ENCODE measurements around the gene RAB8B. TPM values are rescaled to one million over a fixed set of nuclear protein-coding genes. Genes with fewer than 3 reads are reported as not detected.

Gene RAB8B
- total RNA-seq, 2 experiments from 2014 or later = 109 to 119 TPM

GRCh38 chr15:63255489-63255990 is 66.1 kb downstream of the RAB8B start:
- ChIA-PET CTCF (interaction anchor here (1.0 kb wide), 1 partner anchor 208 kb away, joined by 3 read pairs; no protein-coding TSS in a partner anchor), POLR2A (no interaction called here)
- no peak for DNase-seq
- peak overlapping the region; percentile 13 for H3K27ac Mint-ChIP-seq
- H3K27me3 Mint-ChIP-seq = no peaks in the 10 kb centered on the region
- H3K36me3 Mint-ChIP-seq = peaks cover 28% of the 10 kb centered on the region
- intact Hi-C loops (cut with micrococcal nuclease) = no loop called here
- H3K9me3 Mint-ChIP-seq = no peaks in the 10 kb centered on the region
- peaks cover 10% of the 10 kb centered on the region for H3K4me1 Mint-ChIP-seq (ENCODE audit: low read depth)
- H3K4me3 Mint-ChIP-seq = no peak overlapping the region

GRCh38 chr15:63256433-63257274 is 67.2 kb downstream of the RAB8B start:
- Mint-ChIP-seq H3K4me3 (no peak overlapping the region), H3K9me3 (no peaks in the 10 kb centered on the region), H3K4me1 (ENCODE audit: low read depth) (peaks cover 10% of the 10 kb centered on the region), H3K36me3 (peaks cover 30% of the 10 kb centered on the region), H3K27me3 (no peaks in the 10 kb centered on the region), H3K27ac (no peak overlapping the region)
- intact Hi-C loops (cut with micrococcal nuclease) = no loop called here
- ChIA-PET CTCF (no interaction called here), POLR2A (no interaction called here)
- no peak for DNase-seq

- no peaks in the 10 kb centered on the region for H3K9me3 Mint-ChIP-seq
- no peak for DNase-seq
- no peaks in the 10 kb centered on the region for H3K27me3 Mint-ChIP-seq
- peaks cover 7% of the 10 kb centered on the region for H3K4me1 Mint-ChIP-seq (ENCODE audit: low read depth)
- ChIA-PET CTCF (no interaction called here), POLR2A (no interaction called here)
- H3K36me3 Mint-ChIP-seq = peaks cover 37% of the 10 kb centered on the region
- H3K27ac Mint-ChIP-seq = peak overlapping the region; percentile 18
- intact Hi-C loops (cut with micrococcal nuclease) = no loop called here
- H3K4me3 Mint-ChIP-seq = no peak overlapping the region
Observed at GRCh38 chr15:63258658-63259057, 69.3 kb downstream of the RAB8B start.

GRCh38 chr15:63260791-63261190 is 71.4 kb downstream of the RAB8B start:
- DNase-seq = no peak
- H3K36me3 Mint-ChIP-seq = peaks cover 46% of the 10 kb centered on the region
- H3K4me3 Mint-ChIP-seq = no peak overlapping the region
- no peak overlapping the region for H3K27ac Mint-ChIP-seq
- ChIA-PET POLR2A (no interaction called here), CTCF (interaction anchor here (1.3 kb wide), 1 partner anchor 212 kb away, joined by 3 read pairs; no protein-coding TSS in a partner anchor)
- intact Hi-C loops (cut with micrococcal nuclease) = no loop called here
- no peaks in the 10 kb centered on the region for H3K27me3 Mint-ChIP-seq
- peaks cover 3% of the 10 kb centered on the region for H3K4me1 Mint-ChIP-seq (ENCODE audit: low read depth)
- no peaks in the 10 kb centered on the region for H3K9me3 Mint-ChIP-seq

GRCh38 chr15:63261311-63261710 is 71.9 kb downstream of the RAB8B start:
- ChIA-PET CTCF (no interaction called here), POLR2A (interaction anchor here (0.8 kb wide), 1 partner anchor 14 kb away, joined by 3 read pairs; no protein-coding TSS in a partner anchor)
- DNase-seq = no peak
- H3K27me3 Mint-ChIP-seq = no peaks in the 10 kb centered on the region
- H3K4me1 Mint-ChIP-seq (ENCODE audit: low read depth) = peaks cover 3% of the 10 kb centered on the region
- intact Hi-C loops (cut with micrococcal nuclease) = no loop called here
- peaks cover 44% of the 10 kb centered on the region for H3K36me3 Mint-ChIP-seq
- H3K4me3 Mint-ChIP-seq = no peak overlapping the region
- no peak overlapping the region for H3K27ac Mint-ChIP-seq
- no peaks in the 10 kb centered on the region for H3K9me3 Mint-ChIP-seq

GRCh38 chr15:63263519-63263918 is 74.1 kb downstream of the RAB8B start:
- Mint-ChIP-seq H3K27ac (no peak overlapping the region), H3K4me1 (ENCODE audit: low read depth) (peaks cover 3% of the 10 kb centered on the region), H3K36me3 (peaks cover 39% of the 10 kb centered on the region), H3K4me3 (no peak overlapping the region), H3K9me3 (no peaks in the 10 kb centered on the region), H3K27me3 (no peaks in the 10 kb centered on the region)
- POLR2A ChIA-PET = no interaction called here
- no peak for DNase-seq
- CTCF ChIA-PET = no interaction called here
- intact Hi-C loops (cut with micrococcal nuclease) = no loop called here

GRCh38 chr15:63264688-63265293 is 75.4 kb downstream of the RAB8B start:
- no peaks in the 10 kb centered on the region for H3K9me3 Mint-ChIP-seq
- DNase-seq = no peak
- no peak overlapping the region for H3K27ac Mint-ChIP-seq
- CTCF ChIA-PET = interaction anchor here (1.4 kb wide), 1 partner anchor 18 kb away, joined by 3 read pairs; no protein-coding TSS in a partner anchor
- peaks cover 40% of the 10 kb centered on the region for H3K36me3 Mint-ChIP-seq
- H3K27me3 Mint-ChIP-seq = no peaks in the 10 kb centered on the region
- POLR2A ChIA-PET = interaction anchor here (0.6 kb wide), 2 partner anchors 102 to 783 kb away, joined by 3 to 4 read pairs; no protein-coding TSS in a partner anchor
- intact Hi-C loops (cut with micrococcal nuclease) = no loop called here
- no peak overlapping the region for H3K4me3 Mint-ChIP-seq
- H3K4me1 Mint-ChIP-seq (ENCODE audit: low read depth) = peaks cover 3% of the 10 kb centered on the region

- DNase-seq = no peak
- no peak overlapping the region for H3K27ac Mint-ChIP-seq
- no peak overlapping the region for H3K4me3 Mint-ChIP-seq
- no peaks in the 10 kb centered on the region for H3K36me3 Mint-ChIP-seq
- POLR2A ChIA-PET = no interaction called here
- intact Hi-C loops (cut with micrococcal nuclease) = loop anchor here (10.0 kb wide), 1 partner anchor 230 kb away; the partner anchor contains the start of gene TPM1
- no peaks in the 10 kb centered on the region for H3K27me3 Mint-ChIP-seq
- CTCF ChIA-PET = interaction anchor here (0.9 to 1.7 kb wide), 2 partner anchors 82 to 227 kb away, joined by 3 to 6 read pairs; no protein-coding TSS in a partner anchor
- peaks cover 22% of the 10 kb centered on the region for H3K4me1 Mint-ChIP-seq (ENCODE audit: low read depth)
- H3K9me3 Mint-ChIP-seq = no peaks in the 10 kb centered on the region
Observed at GRCh38 chr15:63274427-63274826, 85.0 kb downstream of the RAB8B start.

- intact Hi-C loops (cut with micrococcal nuclease) = loop anchor here (2.0 to 10.0 kb wide), 4 partner anchors 39 to 232 kb away; partner anchors contain the start of genes RPS27L and TPM1
- POLR2A ChIA-PET = interaction anchor here (1.1 to 1.4 kb wide), 3 partner anchors 64 to 119 kb away, joined by 3 to 6 read pairs (median 3); partner anchors contain the start of gene RPS27L
- peak overlapping the region; percentile 80 for H3K4me3 Mint-ChIP-seq
- H3K27me3 Mint-ChIP-seq = no peaks in the 10 kb centered on the region
- H3K4me1 Mint-ChIP-seq (ENCODE audit: low read depth) = peaks cover 20% of the 10 kb centered on the region
- no peak for DNase-seq
- H3K9me3 Mint-ChIP-seq = no peaks in the 10 kb centered on the region
- CTCF ChIA-PET = interaction anchor here (1.1 to 2.5 kb wide), 2 partner anchors 12 to 126 kb away, joined by 6 to 12 read pairs; no protein-coding TSS in a partner anchor
- H3K36me3 Mint-ChIP-seq = no peaks in the 10 kb centered on the region
- peak overlapping the region; percentile 59 for H3K27ac Mint-ChIP-seq
Observed at GRCh38 chr15:63276342-63277037, 87.1 kb downstream of the RAB8B start.

- intact Hi-C loops (cut with micrococcal nuclease) = loop anchor here (2.0 to 10.0 kb wide), 4 partner anchors 40 to 232 kb away; partner anchors contain the start of genes RPS27L and TPM1
- DNase-seq = peak; percentile 80
- peaks cover 20% of the 10 kb centered on the region for H3K4me1 Mint-ChIP-seq (ENCODE audit: low read depth)
- H3K9me3 Mint-ChIP-seq = no peaks in the 10 kb centered on the region
- no peaks in the 10 kb centered on the region for H3K36me3 Mint-ChIP-seq
- H3K27ac Mint-ChIP-seq = peak within 1 kb of the TSS; percentile 59
- H3K4me3 Mint-ChIP-seq = peak within 1 kb of the TSS; percentile 80
- POLR2A ChIA-PET = interaction anchor here (0.6 to 1.4 kb wide), 4 partner anchors 65 to 120 kb away, joined by 3 to 6 read pairs (median 3); partner anchors contain the start of gene RPS27L
- CTCF ChIA-PET = interaction anchor here (1.0 to 2.5 kb wide), 4 partner anchors 11 to 229 kb away, joined by 3 to 12 read pairs (median 4); no protein-coding TSS in a partner anchor
- no peaks in the 10 kb centered on the region for H3K27me3 Mint-ChIP-seq
Observed at GRCh38 chr15:63277038-63277892, 87.9 kb downstream of the RAB8B start, which contains the start of gene APH1B. Gene APH1B (plus strand): TSS chr15:63277605. CDS start chr15:63277624, 19 bp downstream.
